Measurements from ENCODE around the gene AIG1.
"Not testable (repeated sequence)": the region's sequence is repeated elsewhere in the genome, so short reads cannot be mapped to it uniquely, and the experiment has no call there.

The AIG1 gene

GRCh38 chr6:143060806-143061596 is at the start of gene AIG1:
Gene AIG1, plus strand, starts transcription at chr6:143060889. Its CDS starts 37 bp downstream, at chr6:143060926.
- peak; percentile 43 for DNase-seq (ENCODE audit: low read depth)

GRCh38 chr6:143014764-143015163 is 45.9 kb upstream of the AIG1 start:
- no peak for DNase-seq (ENCODE audit: low read depth)

GRCh38 chr6:143015300-143015706 is 45.4 kb upstream of the AIG1 start:
- no peak for DNase-seq (ENCODE audit: low read depth)

GRCh38 chr6:143018955-143019354 is 41.7 kb upstream of the AIG1 start:
- no peak for DNase-seq (ENCODE audit: low read depth)

GRCh38 chr6:143020862-143021261 is 39.8 kb upstream of the AIG1 start:
- DNase-seq (ENCODE audit: low read depth) = not testable (repeated sequence)

- DNase-seq (ENCODE audit: low read depth) = no peak
Observed at GRCh38 chr6:143021543-143021942, 39.1 kb upstream of the AIG1 start.

GRCh38 chr6:143022587-143022986 is 38.1 kb upstream of the AIG1 start:
- no peak for DNase-seq (ENCODE audit: low read depth)

- no peak for DNase-seq (ENCODE audit: low read depth)
Observed at GRCh38 chr6:143023695-143024094, 37.0 kb upstream of the AIG1 start.

GRCh38 chr6:143024977-143025376 is 35.7 kb upstream of the AIG1 start:
- DNase-seq (ENCODE audit: low read depth) = no peak

- peak; percentile 27 for DNase-seq (ENCODE audit: low read depth)
Observed at GRCh38 chr6:143026696-143027449, 33.8 kb upstream of the AIG1 start.

GRCh38 chr6:143034689-143035334 is 25.9 kb upstream of the AIG1 start:
- DNase-seq (ENCODE audit: low read depth) = no peak

GRCh38 chr6:143037470-143037869 is 23.2 kb upstream of the AIG1 start:
- no peak for DNase-seq (ENCODE audit: low read depth)

- no peak for DNase-seq (ENCODE audit: low read depth)
Observed at GRCh38 chr6:143038833-143039232, 21.9 kb upstream of the AIG1 start.

- DNase-seq (ENCODE audit: low read depth) = no peak
Observed at GRCh38 chr6:143039548-143039947, 21.1 kb upstream of the AIG1 start.

GRCh38 chr6:143040018-143040417 is 20.7 kb upstream of the AIG1 start:
- DNase-seq (ENCODE audit: low read depth) = no peak

- not testable (repeated sequence) for DNase-seq (ENCODE audit: low read depth)
Observed at GRCh38 chr6:143044345-143044744, 16.3 kb upstream of the AIG1 start.

- no peak for DNase-seq (ENCODE audit: low read depth)
Observed at GRCh38 chr6:143049611-143050010, 11.1 kb upstream of the AIG1 start.

- no peak for DNase-seq (ENCODE audit: low read depth)
Observed at GRCh38 chr6:143050509-143050908, 10.2 kb upstream of the AIG1 start.

GRCh38 chr6:143052282-143052681 is 8.4 kb upstream of the AIG1 start:
- no peak for DNase-seq (ENCODE audit: low read depth)

- DNase-seq (ENCODE audit: low read depth) = no peak
Observed at GRCh38 chr6:143053856-143054255, 6.8 kb upstream of the AIG1 start.

GRCh38 chr6:143054329-143054728 is 6.4 kb upstream of the AIG1 start:
- no peak for DNase-seq (ENCODE audit: low read depth)

GRCh38 chr6:143055213-143055612 is 5.5 kb upstream of the AIG1 start:
- DNase-seq (ENCODE audit: low read depth) = no peak

GRCh38 chr6:143055891-143056290 is 4.8 kb upstream of the AIG1 start:
- DNase-seq (ENCODE audit: low read depth) = no peak

Data from stimulated activated CD8-positive, alpha-beta memory T cell treated with anti-CD3 and anti-CD28 coated beads, Interleukin-12 subunit alpha, Interleukin-12 subunit beta, amount 100 ng/mL, for 1 hour (primary cell).